ENCODE measurements around the gene CNTNAP2.
"Not testable (repeated sequence)": the region's sequence is repeated elsewhere in the genome, so short reads cannot be mapped to it uniquely, and the experiment has no call there.

Gene CNTNAP2

DNA sequence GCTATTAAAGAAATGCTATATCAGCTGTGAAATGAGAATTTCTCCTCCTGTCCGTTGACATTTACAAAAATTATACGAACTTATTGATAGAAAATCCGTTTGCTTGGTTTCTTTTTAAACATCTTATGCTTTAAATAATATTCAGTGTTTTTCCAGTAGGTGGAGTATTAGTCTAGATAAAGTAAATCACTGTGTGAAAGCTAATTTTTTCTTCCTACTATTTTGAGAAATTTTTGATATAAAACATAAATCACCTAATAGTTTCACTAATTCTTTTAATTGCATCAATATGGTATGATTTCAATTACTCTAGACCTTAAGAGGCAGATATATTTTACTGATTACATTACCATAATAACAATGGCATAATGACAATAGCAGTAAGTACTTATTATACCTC is 2138.7 kb downstream of the CNTNAP2 start:
- no peak for DNase-seq

DNA sequence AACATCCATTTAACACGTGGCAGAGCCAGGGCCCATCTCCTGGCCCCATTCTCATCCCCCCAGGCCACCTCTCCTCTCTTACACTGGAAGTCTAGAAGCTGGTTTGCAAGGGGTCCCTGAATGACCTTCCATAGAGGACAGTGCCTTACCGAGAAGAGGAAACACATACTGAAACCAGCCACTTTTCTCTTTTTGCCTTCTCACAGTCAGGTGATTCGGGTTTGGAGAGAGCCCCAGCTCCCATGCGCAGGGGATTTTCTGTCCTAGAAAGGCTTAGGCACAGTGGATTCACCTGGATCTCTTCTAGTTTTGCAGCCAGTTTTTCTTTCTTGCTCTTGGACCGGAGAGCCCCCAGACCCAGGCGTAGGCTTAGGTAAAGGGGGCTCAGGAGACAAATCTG is 2139.8 kb downstream of the CNTNAP2 start:
- DNase-seq, result no peak

DNA sequence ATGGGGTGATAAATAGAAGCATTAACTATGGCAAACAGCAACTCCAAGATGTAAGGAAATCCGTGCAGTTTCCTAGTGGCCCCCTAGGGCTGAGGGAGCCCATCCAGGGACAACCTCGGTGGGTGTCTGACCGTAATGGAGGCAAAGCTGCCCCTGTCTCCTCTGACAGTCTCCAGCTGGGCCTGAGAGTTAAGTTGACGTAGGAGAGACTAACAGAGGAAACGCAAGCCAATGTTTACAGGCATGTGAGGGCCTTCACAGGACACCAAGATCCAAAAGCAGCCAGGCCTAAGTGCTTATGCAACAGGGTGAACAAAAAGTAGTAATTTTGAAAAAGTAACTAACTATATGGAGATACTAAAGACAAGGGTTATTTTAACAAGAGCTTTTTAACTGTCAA is 2144.0 kb downstream of the CNTNAP2 start:
- no peak for DNase-seq

- DNase-seq, result no peak
Observed at GRCh38 chr7:148261523-148261922, 2144.9 kb downstream of the CNTNAP2 start.

- DNase-seq, result no peak
Observed at GRCh38 chr7:148261996-148262688, 2145.5 kb downstream of the CNTNAP2 start.

GRCh38 chr7:148262721-148263229 is 2146.2 kb downstream of the CNTNAP2 start:
- DNase-seq, result peak; percentile 36

DNA sequence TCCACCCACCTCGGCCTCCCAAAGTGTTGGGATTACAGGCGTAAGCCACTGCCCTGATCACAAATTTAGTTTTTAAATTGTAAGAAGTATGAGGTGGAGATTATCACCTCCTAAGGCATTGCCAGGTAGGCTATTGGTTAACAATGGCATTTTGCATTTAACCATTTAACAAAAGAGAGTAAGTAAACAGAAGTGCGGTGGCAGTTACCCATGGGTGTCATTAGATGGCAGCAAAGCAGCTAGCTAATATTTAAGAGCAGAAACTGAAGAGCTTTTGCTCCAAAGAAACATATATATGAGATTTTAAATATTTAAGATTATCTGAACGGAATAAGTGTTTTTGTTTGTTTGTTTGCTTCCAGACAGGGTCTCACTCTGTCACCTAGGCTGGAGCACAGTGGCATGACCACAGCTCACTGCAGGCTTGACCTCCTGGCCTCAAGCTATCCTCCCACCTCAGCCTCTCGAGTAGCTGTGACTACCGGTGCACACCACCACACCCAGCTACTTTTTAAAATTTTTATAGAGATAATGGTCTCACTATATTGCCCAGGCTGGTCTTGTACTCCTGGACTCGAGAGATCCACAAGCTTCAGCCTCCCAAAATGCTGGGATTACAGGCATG is 2148.4 kb downstream of the CNTNAP2 start:
- peak; percentile 69 for DNase-seq

- DNase-seq, result no peak
Observed at GRCh38 chr7:148265896-148266295, 2149.3 kb downstream of the CNTNAP2 start.

DNA sequence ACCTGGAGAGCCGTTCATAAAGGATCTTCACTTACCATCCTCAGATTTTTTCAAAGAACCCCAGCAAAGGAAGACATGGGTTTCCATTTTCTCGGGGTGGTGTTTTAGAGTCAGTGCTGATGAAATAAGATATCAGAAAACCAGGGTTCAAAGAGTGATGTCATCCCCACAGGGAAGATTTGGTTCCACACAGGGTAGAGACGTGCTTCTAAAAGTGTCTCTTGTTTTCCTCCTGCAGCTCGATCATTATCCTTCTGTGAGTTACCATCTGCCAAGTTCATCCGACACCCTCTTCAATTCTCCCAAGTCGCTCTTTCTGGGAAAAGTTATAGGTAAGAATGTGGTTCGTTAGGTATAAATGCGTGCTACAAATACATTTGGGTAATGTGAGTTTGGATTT is 2150.2 kb downstream of the CNTNAP2 start:
- DNase-seq, result no peak

GRCh38 chr7:148270576-148270975 is 2154.0 kb downstream of the CNTNAP2 start:
- no peak for DNase-seq

GRCh38 chr7:148274118-148274517 is 2157.5 kb downstream of the CNTNAP2 start:
- DNase-seq, result no peak

DNA sequence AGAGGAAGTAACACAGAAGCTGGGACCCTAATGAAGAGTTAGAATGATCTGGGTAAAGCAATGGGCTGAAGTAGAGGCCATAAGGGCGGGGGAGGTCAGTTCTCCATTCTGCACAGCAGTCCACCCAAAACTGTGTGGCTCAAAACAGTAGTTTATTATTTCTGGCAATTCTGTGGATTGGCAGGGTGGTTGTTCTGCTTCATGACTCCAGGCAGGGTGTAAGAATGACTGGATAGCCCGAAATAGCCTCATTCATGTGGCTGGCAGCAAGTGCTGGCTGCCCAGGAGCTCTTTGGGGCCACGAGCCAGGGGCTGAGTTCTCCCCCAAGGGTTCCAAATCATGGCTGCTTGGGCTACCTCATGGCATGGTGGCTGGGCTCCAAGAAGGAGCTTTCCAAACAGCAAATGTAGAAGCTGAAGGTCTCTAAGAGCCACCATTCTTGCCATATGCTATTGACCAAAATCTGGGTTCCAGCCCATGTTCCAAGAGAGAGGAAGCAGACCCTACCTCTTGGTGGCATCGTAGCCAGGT is 2158.8 kb downstream of the CNTNAP2 start:
- DNase-seq, result no peak

- no peak for DNase-seq
Observed at GRCh38 chr7:148276314-148277041, 2159.9 kb downstream of the CNTNAP2 start.

GRCh38 chr7:148277042-148277660 is 2160.6 kb downstream of the CNTNAP2 start:
- no peak for DNase-seq

- peak; percentile 48 for DNase-seq
Observed at GRCh38 chr7:148286150-148286549, 2169.5 kb downstream of the CNTNAP2 start.

- no peak for DNase-seq
Observed at GRCh38 chr7:148287538-148287937, 2170.9 kb downstream of the CNTNAP2 start.

- DNase-seq, result no peak
Observed at GRCh38 chr7:148288592-148289151, 2172.1 kb downstream of the CNTNAP2 start.

- no peak for DNase-seq
Observed at GRCh38 chr7:148289630-148290029, 2173.0 kb downstream of the CNTNAP2 start.

DNA sequence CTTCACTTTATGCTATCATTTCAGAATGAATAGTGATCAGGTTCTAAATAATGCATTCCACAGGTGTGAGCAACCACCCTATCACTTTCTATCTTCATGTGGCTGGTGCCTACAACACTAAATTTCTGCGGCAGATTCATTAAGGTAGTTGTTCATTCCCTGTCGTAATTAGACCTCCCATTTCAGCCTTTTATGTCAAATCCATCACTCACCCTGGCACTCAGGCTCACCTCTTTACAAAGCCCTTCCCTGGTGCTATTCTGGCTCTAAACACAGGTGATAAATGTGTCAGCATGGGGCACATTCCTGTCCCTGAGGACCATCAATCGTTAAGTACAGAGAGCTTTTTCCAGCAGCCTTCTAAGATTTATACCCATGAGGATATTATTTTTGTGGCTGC is 2173.9 kb downstream of the CNTNAP2 start:
- no peak for DNase-seq

- no peak for DNase-seq
Observed at GRCh38 chr7:148291799-148292198, 2175.2 kb downstream of the CNTNAP2 start.

- DNase-seq, result no peak
Observed at GRCh38 chr7:148296994-148297644, 2180.5 kb downstream of the CNTNAP2 start.

DNA sequence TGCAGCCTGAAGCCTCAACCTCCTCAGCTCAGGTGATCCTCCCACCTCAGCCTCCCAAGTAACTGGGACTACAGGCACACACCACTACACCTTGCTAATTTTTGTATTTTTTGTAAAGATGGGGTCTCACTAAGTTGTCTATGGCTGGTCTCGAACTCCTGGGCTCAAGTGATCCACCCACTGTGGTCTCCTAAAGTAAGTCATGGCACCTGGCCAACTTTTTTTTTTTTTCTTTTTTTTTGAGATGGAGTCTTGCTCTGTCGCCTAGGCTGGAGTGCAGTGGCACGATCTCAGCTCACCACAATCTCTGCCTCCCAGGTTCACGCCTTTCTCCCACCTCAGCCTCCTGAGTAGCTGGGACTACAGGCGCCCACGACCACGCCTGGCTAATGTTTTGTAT is 2182.2 kb downstream of the CNTNAP2 start:
- not testable (repeated sequence) for DNase-seq

Data from NCI-H526 treated with DMSO at 0.1 percent for 48 hours (cell line).